ENCODE results near the gene ZAR1. TPM values are rescaled to one million over a fixed set of nuclear protein-coding genes. Genes with fewer than 3 reads are reported as not detected.

ZAR1 gene
- total RNA-seq, 1 donor from 2014 or later: not detected

GRCh38 chr4:48499551-48500066 is 9.6 kb downstream of the ZAR1 start:
- Mint-ChIP-seq H3K27me3 (ENCODE audit: low read depth) (no peaks in the 10 kb centered on the region), H3K9me3 (ENCODE audit: low read depth) (no peaks in the 10 kb centered on the region), H3K36me3 (ENCODE audit: low read depth) (peaks cover 14% of the 10 kb centered on the region), H3K4me1 (ENCODE audit: low read depth) (no peaks in the 10 kb centered on the region), H3K27ac (ENCODE audit: unreplicated experiment) (no peak overlapping the region), H3K4me3 (ENCODE audit: unreplicated experiment) (no peak overlapping the region)
- no peak for TF ChIP-seq CTCF (IDR thresholded peaks at IDR 0.05)
- DNase-seq (ENCODE audit: low spot score): no peak

- Mint-ChIP-seq H3K36me3 (ENCODE audit: low read depth) (peaks cover 20% of the 10 kb centered on the region), H3K27ac (ENCODE audit: unreplicated experiment) (no peak overlapping the region), H3K27me3 (ENCODE audit: low read depth) (no peaks in the 10 kb centered on the region), H3K9me3 (ENCODE audit: low read depth) (no peaks in the 10 kb centered on the region), H3K4me1 (ENCODE audit: low read depth) (no peaks in the 10 kb centered on the region), H3K4me3 (ENCODE audit: unreplicated experiment) (no peak overlapping the region)
- TF ChIP-seq CTCF (IDR thresholded peaks at IDR 0.05): no peak
- DNase-seq (ENCODE audit: low spot score): no peak
Observed at GRCh38 chr4:48503233-48504025, 13.4 kb downstream of the ZAR1 start.

- Mint-ChIP-seq H3K27me3 (ENCODE audit: low read depth) (no peaks in the 10 kb centered on the region), H3K27ac (ENCODE audit: unreplicated experiment) (no peak overlapping the region), H3K36me3 (ENCODE audit: low read depth) (peaks cover 24% of the 10 kb centered on the region), H3K4me3 (ENCODE audit: unreplicated experiment) (no peak overlapping the region), H3K9me3 (ENCODE audit: low read depth) (no peaks in the 10 kb centered on the region), H3K4me1 (ENCODE audit: low read depth) (no peaks in the 10 kb centered on the region)
- DNase-seq (ENCODE audit: low spot score): no peak
- TF ChIP-seq CTCF (IDR thresholded peaks at IDR 0.05): no peak
Observed at GRCh38 chr4:48504026-48504330, 13.9 kb downstream of the ZAR1 start.

- Mint-ChIP-seq H3K4me1 (ENCODE audit: low read depth) (no peaks in the 10 kb centered on the region), H3K27me3 (ENCODE audit: low read depth) (no peaks in the 10 kb centered on the region), H3K27ac (ENCODE audit: unreplicated experiment) (no peak overlapping the region), H3K36me3 (ENCODE audit: low read depth) (peaks cover 23% of the 10 kb centered on the region), H3K9me3 (ENCODE audit: low read depth) (no peaks in the 10 kb centered on the region), H3K4me3 (ENCODE audit: unreplicated experiment) (no peak overlapping the region)
- DNase-seq (ENCODE audit: low spot score): no peak
- TF ChIP-seq CTCF (IDR thresholded peaks at IDR 0.05): no peak
Observed at GRCh38 chr4:48504352-48504751, 14.3 kb downstream of the ZAR1 start.

- Mint-ChIP-seq H3K27me3 (ENCODE audit: low read depth) (no peaks in the 10 kb centered on the region), H3K36me3 (ENCODE audit: low read depth) (peaks cover 23% of the 10 kb centered on the region), H3K27ac (ENCODE audit: unreplicated experiment) (no peak overlapping the region), H3K4me1 (ENCODE audit: low read depth) (no peaks in the 10 kb centered on the region), H3K9me3 (ENCODE audit: low read depth) (no peaks in the 10 kb centered on the region), H3K4me3 (ENCODE audit: unreplicated experiment) (no peak overlapping the region)
- no peak for DNase-seq (ENCODE audit: low spot score)
- TF ChIP-seq CTCF (IDR thresholded peaks at IDR 0.05): no peak
Observed at GRCh38 chr4:48506716-48507115, 16.7 kb downstream of the ZAR1 start.

All from chondrocyte (in vitro differentiated cells).